SH-SY5Y (cell line): ENCODE results near the gene NR3C2.

Experiments
- GATA2 ChIP-seq: IDR thresholded peaks from 2 replicates; pipeline ENCODE4 v1.6.1; 2011; ENCODE audit warnings: mild to moderate bottlenecking, low read depth, low read length
- GATA3 ChIP-seq: IDR thresholded peaks from 2 replicates; pipeline ENCODE4 v1.6.1; 2011; ENCODE audit warnings: low read depth, mild to moderate bottlenecking, low read length, moderate library complexity

GRCh38 chr4:148065075-148065474 lies 377.1 kb downstream of the NR3C2 start:
- TF ChIP-seq GATA2 (no peak), GATA3 (no peak)
